ENCODE data around the gene BET1L. TPM values are rescaled to one million over a fixed set of nuclear protein-coding genes. Genes with fewer than 3 reads are reported as not detected.

The BET1L gene
- total RNA-seq, 1 donor from 2014 or later: 15.2 TPM

- no peak for DNase-seq (ENCODE audit: low read depth)
- TF ChIP-seq CTCF (conservative IDR thresholded peaks at IDR 0.05; ENCODE audit: low read depth, low read length): no peak
- no peak overlapping the region for H3K4me3 ChIP-seq (ENCODE audit: low read depth, low read length)
These were observed 20.7 kb upstream of the BET1L start for GRCh38 chr11:227824-228379.

DNA sequence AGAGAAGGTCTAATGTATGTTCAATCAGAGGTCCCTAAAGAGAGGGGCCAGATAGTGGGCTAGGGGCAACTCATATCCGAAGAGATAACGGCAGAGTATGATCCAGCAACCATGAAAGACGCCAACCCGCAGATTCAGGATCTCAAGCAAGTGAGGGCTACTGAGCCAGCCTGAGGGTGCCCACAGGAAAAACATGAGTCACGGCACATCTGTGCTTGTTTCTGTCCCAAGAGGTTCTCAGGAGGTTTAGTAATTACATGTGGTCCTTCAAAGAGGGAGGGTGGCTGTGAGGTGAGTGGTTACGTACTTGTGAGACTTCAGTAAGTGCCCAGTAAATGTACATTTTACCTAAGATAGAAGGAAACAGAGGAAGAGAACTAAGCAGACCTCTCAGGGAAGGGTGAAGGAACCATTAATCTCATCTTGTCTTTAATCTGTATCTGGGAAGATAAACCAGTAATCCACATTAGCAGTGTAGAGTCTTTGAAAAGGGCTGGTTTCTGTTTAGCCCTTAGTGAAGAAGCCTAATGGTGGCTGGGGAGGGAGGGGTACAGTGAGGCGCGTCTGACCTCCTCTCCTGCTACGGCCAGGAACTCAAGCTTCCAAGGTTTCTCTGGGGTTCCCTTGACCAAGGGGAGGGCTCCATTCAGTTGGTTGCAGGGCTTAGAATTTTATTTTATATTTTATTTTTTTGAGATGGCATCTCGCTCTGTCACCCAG is 18.7 kb upstream of the BET1L start:
- DNase-seq (ENCODE audit: low read depth): no peak

DNA sequence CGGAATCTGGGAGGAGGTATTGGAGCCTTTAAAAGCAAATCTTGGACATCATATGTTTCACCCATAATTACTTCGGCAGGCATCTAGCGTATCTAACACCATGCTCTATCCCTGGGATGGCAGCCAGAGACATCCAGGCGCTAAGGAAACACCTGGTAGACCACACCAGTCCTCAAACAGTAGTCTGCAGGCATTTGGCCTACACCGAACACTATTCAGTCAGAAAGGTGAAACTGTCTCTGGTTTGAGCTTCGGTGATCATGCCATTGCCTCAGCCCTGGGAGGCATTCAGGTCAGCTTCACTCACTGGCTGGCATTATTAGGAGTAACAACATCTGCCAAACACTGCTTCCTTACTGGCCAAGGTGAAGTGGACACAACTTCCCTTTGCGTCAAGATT is 17.2 kb upstream of the BET1L start:
- H3K4me3 ChIP-seq (ENCODE audit: low read depth, low read length): no peak overlapping the region
- TF ChIP-seq CTCF (conservative IDR thresholded peaks at IDR 0.05; ENCODE audit: low read depth, low read length): no peak
- no peak for DNase-seq (ENCODE audit: low read depth)

More for the DNA sequence above, 18.7 kb upstream of the BET1L start:
- H3K4me3 ChIP-seq (ENCODE audit: low read depth, low read length): no peak overlapping the region
- TF ChIP-seq CTCF (conservative IDR thresholded peaks at IDR 0.05; ENCODE audit: low read depth, low read length): no peak

GRCh38 chr11:223884-224283 is 16.7 kb upstream of the BET1L start:
- no peak for TF ChIP-seq CTCF (conservative IDR thresholded peaks at IDR 0.05; ENCODE audit: low read depth, low read length)
- DNase-seq (ENCODE audit: low read depth): no peak
- no peak overlapping the region for H3K4me3 ChIP-seq (ENCODE audit: low read depth, low read length)

- no peak overlapping the region for H3K4me3 ChIP-seq (ENCODE audit: low read depth, low read length)
- TF ChIP-seq CTCF (conservative IDR thresholded peaks at IDR 0.05; ENCODE audit: low read depth, low read length): no peak
- no peak for DNase-seq (ENCODE audit: low read depth)
These were observed 16.0 kb upstream of the BET1L start for GRCh38 chr11:223026-223789.

DNA sequence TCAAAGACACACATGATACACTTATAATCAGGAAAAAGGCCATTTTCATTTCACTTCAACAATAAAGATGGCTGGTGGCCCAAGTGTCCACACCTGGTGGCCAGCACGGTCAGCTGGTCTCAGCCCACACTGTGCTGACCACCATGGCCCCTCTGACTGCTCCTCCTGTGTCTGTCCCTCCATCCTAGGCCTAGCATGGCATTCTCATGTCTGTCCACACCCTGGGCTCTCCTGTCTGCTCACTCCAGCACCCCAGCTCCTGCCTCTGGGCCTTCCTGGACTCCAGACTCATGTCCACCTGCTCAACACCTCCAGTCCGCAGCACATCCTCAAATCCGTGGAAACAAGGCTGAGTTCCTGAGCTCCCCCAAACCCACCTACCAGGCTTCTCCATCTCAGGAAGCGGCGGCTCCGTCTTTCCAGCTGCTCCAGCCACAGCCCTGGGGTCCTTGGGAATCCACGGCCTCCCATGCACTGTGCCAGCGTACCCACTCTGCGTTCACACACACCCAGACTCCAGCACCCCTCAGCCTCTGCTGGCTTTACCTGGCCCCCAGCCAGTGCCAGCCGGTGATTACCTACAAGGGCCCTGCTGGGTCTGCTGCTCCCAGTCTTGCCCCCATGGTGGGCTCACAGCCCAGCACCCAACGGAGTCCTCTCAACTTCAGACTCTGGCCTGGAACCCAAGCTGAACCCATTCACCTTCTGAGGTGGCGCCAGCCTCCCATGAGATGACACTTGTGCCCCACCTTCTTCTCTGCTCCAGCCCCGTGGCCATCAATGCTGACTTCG is 15.0 kb upstream of the BET1L start:
- no peak for TF ChIP-seq CTCF (conservative IDR thresholded peaks at IDR 0.05; ENCODE audit: low read depth, low read length)
- no peak for DNase-seq (ENCODE audit: low read depth)

More for the DNA sequence above, 15.0 kb upstream of the BET1L start:
- no peak overlapping the region for H3K4me3 ChIP-seq (ENCODE audit: low read depth, low read length)
